Right forelimb (tissue), 1 donor: ENCODE results near the gene IQGAP1.
"Not testable (repeated sequence)": the region's sequence is repeated elsewhere in the genome, so short reads cannot be mapped to it uniquely, and the experiment has no call there.

ENCODE experiments used
- DNase-seq: peaks from one replicate; pipeline ENCODE4 v3.0.0-alpha.2; 2018

Gene IQGAP1

GRCh38 chr15:90489944-90490343 is 101.9 kb downstream of the IQGAP1 start:
- DNase-seq, result no peak

GRCh38 chr15:90493647-90494046 is 105.6 kb downstream of the IQGAP1 start:
- DNase-seq, result no peak

GRCh38 chr15:90495067-90495466 is 107.0 kb downstream of the IQGAP1 start:
- DNase-seq, result no peak

DNA sequence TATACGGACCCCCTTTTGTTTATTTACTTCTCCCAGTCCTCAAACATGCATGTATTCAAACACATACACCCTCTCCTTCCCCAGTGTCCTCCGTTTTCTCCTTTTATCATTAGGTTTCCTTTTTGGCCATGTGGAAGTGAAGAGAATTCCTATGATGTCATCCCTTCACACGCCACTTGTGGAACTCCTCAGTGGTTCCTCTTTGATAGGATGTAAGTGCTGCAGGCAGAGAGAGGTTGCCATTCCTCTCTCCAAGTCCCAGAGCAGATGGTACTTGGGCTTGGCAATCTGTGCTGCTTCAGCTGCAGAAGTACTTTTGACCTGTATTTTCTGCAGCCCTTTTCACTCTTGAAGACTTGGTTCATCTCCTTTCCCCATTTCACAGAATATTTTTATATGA is 108.7 kb downstream of the IQGAP1 start:
- DNase-seq, result no peak

DNA sequence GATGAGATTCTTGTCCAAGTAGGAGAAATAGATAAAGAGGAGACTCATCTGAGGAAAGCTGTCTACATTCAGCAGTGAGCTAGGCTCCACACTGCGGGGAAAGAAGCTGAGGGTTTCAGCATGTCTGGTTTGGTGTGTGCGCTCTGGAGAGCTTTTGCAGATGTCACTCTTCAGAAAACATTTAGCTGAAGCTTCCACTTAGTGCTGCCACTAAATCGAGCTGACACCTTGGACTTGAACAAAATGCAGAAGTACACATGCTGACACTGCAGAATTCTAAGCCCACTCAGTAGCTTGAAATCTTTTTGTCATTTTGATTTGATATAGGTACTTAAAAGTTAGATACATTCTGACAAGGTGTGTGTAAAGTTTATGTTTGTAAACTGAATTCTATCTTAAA is 109.3 kb downstream of the IQGAP1 start:
- no peak for DNase-seq

DNA sequence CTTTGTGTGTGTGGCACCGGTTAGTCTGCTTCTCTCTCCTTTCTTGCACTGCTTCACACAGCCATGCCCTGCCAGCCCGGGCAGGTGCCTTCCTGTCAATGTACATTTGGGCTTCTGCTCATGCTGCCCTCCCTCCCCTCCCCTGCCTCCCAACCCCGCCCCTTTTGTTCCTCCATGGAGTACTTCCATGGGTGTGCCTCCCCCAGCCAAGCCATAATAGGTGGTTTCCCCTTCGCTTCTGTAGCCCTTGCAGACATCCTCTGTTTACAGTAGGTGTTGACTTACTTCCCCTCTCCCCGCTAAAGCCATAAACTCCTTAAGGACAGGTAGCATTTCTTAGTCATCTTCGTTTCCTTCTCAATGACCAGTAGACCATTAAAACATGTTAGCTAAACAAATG is 109.9 kb downstream of the IQGAP1 start:
- DNase-seq, result no peak

DNA sequence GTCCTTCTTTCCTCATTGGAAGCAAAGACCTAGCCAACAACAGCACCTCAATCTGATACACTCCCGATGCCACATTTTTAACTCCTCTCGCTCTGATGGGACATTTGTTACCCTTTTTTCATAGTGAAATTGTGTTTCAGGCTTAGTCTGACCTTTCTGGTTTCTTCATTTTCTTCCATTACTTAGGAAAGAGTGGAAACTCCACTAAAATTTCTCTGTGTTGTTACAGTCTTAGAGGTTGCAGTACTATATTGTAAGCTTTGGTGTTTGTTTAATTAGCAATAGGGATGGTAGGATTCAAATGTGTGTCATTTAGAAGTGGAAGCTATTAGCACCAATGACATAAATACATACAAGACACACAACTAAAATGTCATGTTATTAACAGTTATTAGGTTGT is 112.1 kb downstream of the IQGAP1 start:
- DNase-seq, result no peak

DNA sequence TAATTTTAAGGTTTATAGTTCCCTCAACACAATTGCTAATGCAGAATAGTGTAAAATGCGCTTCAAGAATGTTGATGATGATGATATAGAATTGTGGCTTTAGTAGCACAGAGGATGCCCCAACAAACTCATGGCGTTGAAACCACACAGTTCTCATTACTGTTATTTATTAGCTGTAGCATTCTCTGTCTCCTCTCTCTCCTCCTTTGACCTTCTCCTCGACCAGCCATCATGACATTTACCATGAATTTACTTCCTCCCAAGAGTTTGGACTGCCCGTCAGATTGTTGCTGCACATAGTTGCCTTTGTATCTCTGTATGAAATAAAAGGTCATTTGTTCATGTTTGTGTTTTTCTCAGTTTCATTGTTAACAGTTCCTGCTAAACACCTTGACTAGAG is 113.9 kb downstream of the IQGAP1 start:
- no peak for DNase-seq

- not testable (repeated sequence) for DNase-seq
These were observed 122.7 kb downstream of the IQGAP1 start for GRCh38 chr15:90510781-90511180.

- not testable (repeated sequence) for DNase-seq
These were observed 123.2 kb downstream of the IQGAP1 start for GRCh38 chr15:90511211-90511618.

GRCh38 chr15:90512276-90512675 is 124.2 kb downstream of the IQGAP1 start:
- DNase-seq, result no peak

DNA sequence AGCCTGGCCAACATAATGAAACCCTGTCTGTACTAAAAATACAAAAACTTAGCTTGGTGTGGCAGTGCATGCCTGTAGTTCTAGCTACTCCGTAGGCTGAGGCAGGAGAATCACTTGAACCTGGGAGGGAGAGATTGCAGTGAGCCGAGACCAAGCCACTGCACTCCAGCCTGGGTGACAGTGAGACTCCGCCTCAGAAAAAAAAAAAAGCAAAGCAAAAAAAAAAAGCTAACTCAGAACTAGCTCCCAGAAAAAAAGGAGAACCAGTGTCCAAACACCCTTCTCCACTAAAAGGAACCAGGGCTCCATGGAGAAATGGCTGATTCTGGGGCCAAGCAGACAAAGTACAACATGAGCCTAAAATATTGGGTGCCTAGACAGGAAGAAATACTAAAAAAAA is 124.9 kb downstream of the IQGAP1 start:
- DNase-seq, result no peak

- DNase-seq, result no peak
These were observed 125.4 kb downstream of the IQGAP1 start for GRCh38 chr15:90513448-90513847.

GRCh38 chr15:90513893-90514292 is 125.9 kb downstream of the IQGAP1 start:
- DNase-seq, result not testable (repeated sequence)

- DNase-seq, result no peak
These were observed 131.6 kb downstream of the IQGAP1 start for GRCh38 chr15:90519688-90520087.

GRCh38 chr15:90520365-90520764 is 132.3 kb downstream of the IQGAP1 start:
- DNase-seq, result no peak

DNA sequence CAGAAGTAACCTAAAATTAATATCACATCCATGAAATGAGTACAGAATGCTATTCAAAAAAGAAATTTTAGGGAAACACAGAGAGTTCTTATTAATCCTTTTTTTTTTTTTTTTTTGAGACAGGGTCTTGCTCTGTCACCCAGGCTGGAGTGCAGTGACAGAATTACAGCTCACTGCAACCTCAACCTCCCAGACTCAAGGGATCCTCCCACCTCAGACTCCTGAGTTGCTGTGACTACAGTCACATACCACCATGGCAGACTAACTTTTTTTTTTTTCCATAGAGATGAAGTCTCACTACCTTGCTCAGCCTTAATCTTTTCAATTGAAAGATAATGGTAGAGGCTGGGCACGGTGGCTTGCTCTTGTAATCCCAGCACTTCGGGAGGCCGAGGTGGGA is 135.3 kb downstream of the IQGAP1 start:
- no peak for DNase-seq

DNA sequence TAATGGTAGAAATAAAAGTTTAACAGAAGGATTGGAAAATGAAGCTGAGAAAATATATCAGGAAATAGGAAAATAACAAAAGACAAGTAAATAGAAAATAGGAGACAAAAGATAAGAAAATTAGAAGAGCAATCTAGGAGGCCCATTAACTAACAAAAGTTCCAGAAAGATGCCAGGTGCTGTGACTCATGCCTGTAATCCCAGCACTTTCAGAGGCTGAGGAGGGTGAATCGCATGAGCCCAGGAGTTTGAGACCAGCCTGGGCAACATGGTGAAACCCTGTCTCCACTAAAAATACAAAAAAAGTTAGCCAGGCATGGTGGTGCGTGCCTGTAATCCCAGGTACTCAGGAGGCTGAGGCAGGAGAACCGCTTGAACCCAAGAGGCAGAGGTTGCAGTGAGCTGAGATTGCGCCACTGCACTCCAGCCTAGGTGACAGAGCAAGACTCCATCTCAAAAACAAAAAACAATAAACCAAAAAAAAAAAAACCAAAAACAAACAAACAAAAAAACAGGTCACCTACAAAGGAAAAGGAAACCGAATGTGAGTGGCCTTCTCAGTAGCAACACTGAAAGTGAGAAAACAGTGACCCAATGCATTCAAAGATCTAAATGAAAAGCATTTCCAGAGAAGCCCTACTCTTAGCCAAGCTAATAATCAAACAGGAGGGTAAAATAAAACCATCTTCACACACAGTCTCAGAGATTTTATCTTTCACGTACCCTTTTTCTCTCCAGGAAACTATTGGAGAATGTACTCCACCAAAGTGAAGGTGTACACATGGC is 136.2 kb downstream of the IQGAP1 start:
- not testable (repeated sequence) for DNase-seq

- no peak for DNase-seq
These were observed 140.9 kb downstream of the IQGAP1 start for GRCh38 chr15:90529011-90529370.

- DNase-seq, result peak; percentile 82
These were observed 141.6 kb downstream of the IQGAP1 start, which contains the start of gene CRTC3 for GRCh38 chr15:90529371-90530249. TSS of gene CRTC3 (plus strand) at chr15:90529923. CDS start at chr15:90530072, 149 bp downstream.

DNA sequence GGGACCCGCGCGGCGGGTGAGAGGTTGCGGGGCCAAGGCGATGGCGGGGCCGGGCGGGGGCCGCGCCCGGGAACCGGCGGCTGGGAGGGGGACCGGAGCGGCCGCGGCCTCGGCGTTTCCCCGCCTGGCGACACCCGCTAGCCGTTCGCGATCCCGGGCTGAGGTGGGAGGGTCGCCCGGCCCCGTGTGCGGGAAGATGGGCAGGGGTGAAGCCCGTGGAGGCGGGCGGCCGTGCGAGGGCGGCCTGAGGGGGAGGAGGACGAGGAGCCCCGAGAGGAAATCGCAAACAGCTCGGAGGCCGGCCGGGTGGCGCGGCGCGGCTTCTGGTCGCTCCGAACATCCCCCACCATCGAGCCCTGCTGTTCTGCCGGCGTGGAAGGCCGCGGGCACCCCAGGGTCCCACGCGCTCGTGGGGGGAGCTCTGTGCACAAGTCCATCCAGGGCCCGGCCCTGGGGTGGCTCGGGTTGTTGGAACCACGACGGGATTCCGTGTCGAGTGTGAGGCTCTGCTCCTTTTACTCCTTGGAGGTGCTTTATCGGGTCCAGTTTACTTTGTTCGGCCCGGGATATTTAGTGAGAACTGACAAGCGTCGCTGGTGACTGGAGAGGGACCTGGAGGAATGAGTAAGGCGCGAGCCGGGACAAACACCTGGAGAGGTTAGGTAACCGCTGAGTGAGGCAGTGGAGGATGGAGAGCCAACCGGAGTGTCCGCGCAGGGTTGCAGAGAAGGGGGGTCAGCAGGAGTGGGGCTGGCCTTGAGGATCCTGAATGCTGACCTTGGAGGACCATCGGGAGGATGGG is 142.4 kb downstream of the IQGAP1 start:
- DNase-seq, result peak; percentile 74

- DNase-seq, result no peak
These were observed 143.1 kb downstream of the IQGAP1 start for GRCh38 chr15:90531147-90531546.

DNA sequence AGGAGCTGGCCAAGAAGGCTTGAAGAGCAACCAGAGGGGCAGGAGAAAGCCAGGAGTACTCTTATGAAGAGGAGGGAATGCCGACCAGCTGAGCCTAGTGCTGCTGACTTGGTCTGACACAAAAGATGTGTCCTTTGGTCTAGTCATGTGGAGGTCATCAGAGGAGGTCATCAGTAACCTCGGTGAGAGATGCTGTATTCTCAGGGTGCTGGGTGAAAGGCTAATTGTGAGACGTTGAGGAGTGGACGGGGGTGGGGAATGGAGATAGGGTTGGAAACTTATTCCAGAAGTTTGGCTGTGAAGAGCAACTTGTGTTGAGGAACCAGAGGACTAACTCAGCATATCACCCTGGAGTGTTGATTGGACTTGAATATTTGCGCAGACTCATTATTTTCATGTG is 147.2 kb downstream of the IQGAP1 start:
- DNase-seq, result no peak
